Measurements from ENCODE around the gene MEX3B.
A peak's percentile ranks its signal among the peaks of the same experiment; 100 is the strongest.

The MEX3B gene

GRCh38 chr15:82045892-82046665 is at the start of gene MEX3B:
Gene MEX3B, minus strand, starts transcription at chr15:82046018. Its CDS starts 313 bp downstream, at chr15:82045705.
- TF ChIP-seq CTCF (IDR thresholded peaks at IDR 0.05) = no peak
- DNase-seq = peak; percentile 92
- H3K27ac Mint-ChIP-seq = peak within 1 kb of the TSS; percentile 98
- peaks cover 15% of the 10 kb centered on the region for H3K36me3 Mint-ChIP-seq (ENCODE audit: low read depth)
- no peaks in the 10 kb centered on the region for H3K9me3 Mint-ChIP-seq
- H3K4me3 Mint-ChIP-seq = peak within 1 kb of the TSS; percentile 92
- H3K4me1 Mint-ChIP-seq = peaks cover 52% of the 10 kb centered on the region
- peaks cover 6% of the 10 kb centered on the region for H3K27me3 Mint-ChIP-seq (ENCODE audit: low read depth, poor library complexity)

DNA sequence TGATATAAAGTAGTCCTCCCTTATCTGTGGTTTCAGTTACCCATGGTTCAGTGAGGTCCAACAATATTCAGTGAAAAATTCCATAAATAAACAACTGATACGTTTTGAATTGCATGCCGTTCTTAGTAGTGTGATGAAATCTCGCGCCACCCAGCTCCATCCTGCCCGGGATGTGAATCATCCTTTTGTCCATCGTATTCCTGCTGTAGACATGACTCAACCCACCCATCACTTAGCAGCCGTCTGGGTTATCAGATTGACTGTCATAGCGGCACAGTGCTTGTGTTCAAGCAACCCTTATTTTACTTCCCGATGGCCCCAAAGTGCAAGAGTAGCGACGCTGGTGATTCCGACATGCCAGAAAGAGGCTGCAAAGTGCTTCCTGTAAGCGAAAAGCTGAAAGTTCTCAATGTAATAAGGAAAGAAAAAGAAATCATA is 48.0 kb upstream of the MEX3B start:
- H3K4me1 Mint-ChIP-seq = peaks cover 8% of the 10 kb centered on the region
- TF ChIP-seq CTCF (IDR thresholded peaks at IDR 0.05) = no peak
- H3K27me3 Mint-ChIP-seq (ENCODE audit: low read depth, poor library complexity) = peaks cover 20% of the 10 kb centered on the region
- no peak overlapping the region for H3K4me3 Mint-ChIP-seq
- peaks cover 4% of the 10 kb centered on the region for H3K9me3 Mint-ChIP-seq
- H3K27ac Mint-ChIP-seq = no peak overlapping the region
- no peaks in the 10 kb centered on the region for H3K36me3 Mint-ChIP-seq (ENCODE audit: low read depth)
- DNase-seq = no peak

DNA sequence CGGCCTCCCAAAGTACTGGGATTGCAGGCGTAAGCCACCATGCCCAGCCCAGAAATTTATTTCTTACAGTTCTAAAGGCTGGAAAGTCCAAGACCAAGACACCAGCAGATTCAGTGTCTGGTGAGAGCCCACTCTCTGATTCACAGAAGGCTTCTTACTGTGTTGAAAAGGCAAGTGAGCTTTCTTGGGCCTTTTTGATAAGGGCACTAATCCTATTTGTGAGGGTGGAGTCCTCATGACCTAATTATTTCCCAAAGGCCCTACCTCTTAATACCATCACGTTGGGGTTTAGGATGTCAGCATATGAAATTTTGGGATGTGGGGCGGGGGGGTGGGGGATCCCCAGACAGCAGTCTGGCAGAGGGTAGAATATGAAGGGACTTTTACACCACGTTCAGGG is 47.5 kb upstream of the MEX3B start:
- DNase-seq = no peak
- H3K4me1 Mint-ChIP-seq = peaks cover 3% of the 10 kb centered on the region
- H3K27me3 Mint-ChIP-seq (ENCODE audit: low read depth, poor library complexity) = peaks cover 20% of the 10 kb centered on the region
- peaks cover 4% of the 10 kb centered on the region for H3K9me3 Mint-ChIP-seq
- no peaks in the 10 kb centered on the region for H3K36me3 Mint-ChIP-seq (ENCODE audit: low read depth)
- H3K4me3 Mint-ChIP-seq = no peak overlapping the region
- H3K27ac Mint-ChIP-seq = no peak overlapping the region
- TF ChIP-seq CTCF (IDR thresholded peaks at IDR 0.05) = no peak

- no peak for DNase-seq
- H3K36me3 Mint-ChIP-seq (ENCODE audit: low read depth) = no peaks in the 10 kb centered on the region
- peaks cover 12% of the 10 kb centered on the region for H3K4me1 Mint-ChIP-seq
- no peak overlapping the region for H3K27ac Mint-ChIP-seq
- H3K27me3 Mint-ChIP-seq (ENCODE audit: low read depth, poor library complexity) = peaks cover 20% of the 10 kb centered on the region
- H3K9me3 Mint-ChIP-seq = peaks cover 4% of the 10 kb centered on the region
- H3K4me3 Mint-ChIP-seq = no peak overlapping the region
- TF ChIP-seq CTCF (IDR thresholded peaks at IDR 0.05) = no peak
Observed at GRCh38 chr15:82091636-82092140, 45.9 kb upstream of the MEX3B start.

- Mint-ChIP-seq H3K27ac (peak overlapping the region; percentile 91), H3K9me3 (no peaks in the 10 kb centered on the region), H3K27me3 (ENCODE audit: low read depth, poor library complexity) (peaks cover 20% of the 10 kb centered on the region), H3K36me3 (ENCODE audit: low read depth) (no peaks in the 10 kb centered on the region), H3K4me3 (no peak overlapping the region), H3K4me1 (peaks cover 43% of the 10 kb centered on the region)
- no peak for DNase-seq
- no peak for TF ChIP-seq CTCF (IDR thresholded peaks at IDR 0.05)
Observed at GRCh38 chr15:82086243-82086995, 40.6 kb upstream of the MEX3B start.
